ENCODE measurements around the gene SETD4.

DNA sequence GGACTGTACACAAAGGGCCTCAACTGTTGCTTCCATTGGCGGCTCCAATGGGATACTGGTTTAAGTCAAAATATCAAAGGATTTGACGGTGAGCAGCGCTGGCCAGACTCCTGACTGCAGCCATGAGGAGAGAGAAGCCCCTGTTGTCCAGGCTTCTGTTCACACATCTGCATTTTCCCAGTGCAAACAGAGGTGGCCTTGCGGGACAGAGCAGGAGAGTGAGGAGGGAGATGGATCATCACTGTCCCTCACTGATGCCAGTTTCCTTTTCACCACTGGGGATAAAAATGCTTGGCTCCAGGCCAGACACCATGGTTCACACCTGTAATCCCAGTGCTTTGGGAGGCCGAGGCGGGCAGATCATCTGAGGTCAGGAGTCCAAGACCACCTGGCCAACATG, 69.2 kb downstream of the SETD4 start:
- TF ChIP-seq, protein P1, sequence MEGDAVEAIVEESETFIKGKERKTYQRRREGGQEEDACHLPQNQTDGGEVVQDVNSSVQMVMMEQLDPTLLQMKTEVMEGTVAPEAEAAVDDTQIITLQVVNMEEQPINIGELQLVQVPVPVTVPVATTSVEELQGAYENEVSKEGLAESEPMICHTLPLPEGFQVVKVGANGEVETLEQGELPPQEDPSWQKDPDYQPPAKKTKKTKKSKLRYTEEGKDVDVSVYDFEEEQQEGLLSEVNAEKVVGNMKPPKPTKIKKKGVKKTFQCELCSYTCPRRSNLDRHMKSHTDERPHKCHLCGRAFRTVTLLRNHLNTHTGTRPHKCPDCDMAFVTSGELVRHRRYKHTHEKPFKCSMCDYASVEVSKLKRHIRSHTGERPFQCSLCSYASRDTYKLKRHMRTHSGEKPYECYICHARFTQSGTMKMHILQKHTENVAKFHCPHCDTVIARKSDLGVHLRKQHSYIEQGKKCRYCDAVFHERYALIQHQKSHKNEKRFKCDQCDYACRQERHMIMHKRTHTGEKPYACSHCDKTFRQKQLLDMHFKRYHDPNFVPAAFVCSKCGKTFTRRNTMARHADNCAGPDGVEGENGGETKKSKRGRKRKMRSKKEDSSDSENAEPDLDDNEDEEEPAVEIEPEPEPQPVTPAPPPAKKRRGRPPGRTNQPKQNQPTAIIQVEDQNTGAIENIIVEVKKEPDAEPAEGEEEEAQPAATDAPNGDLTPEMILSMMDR (conservative IDR thresholded peaks at IDR 0.05; ENCODE audit: low read depth, low read length) = no peak
- TF ChIP-seq RCOR1 (IDR thresholded peaks at IDR 0.05; ENCODE audit: insufficient replicate concordance, low read length) (no peak), MAFK (IDR thresholded peaks at IDR 0.05; ENCODE audit: low read depth, low read length) (no peak), POLR2A (IDR thresholded peaks at IDR 0.05; ENCODE audit: low read depth, low read length) (no peak), MAZ (IDR thresholded peaks at IDR 0.05; ENCODE audit: borderline replicate concordance, low read depth, low read length) (no peak), RAD21 (IDR thresholded peaks at IDR 0.05; ENCODE audit: low read length) (no peak), BHLHE40 (IDR thresholded peaks at IDR 0.05; ENCODE audit: low read depth, low read length) (no peak), RFX5 (IDR thresholded peaks at IDR 0.05; ENCODE audit: low read depth, low read length) (no peak), CEBPB (IDR thresholded peaks at IDR 0.05; ENCODE audit: low read depth, low read length) (no peak), MXI1 (IDR thresholded peaks at IDR 0.05; ENCODE audit: borderline replicate concordance, low read depth, low read length) (no peak)

Data from IMR-90 (cell line).